ENCODE data around the gene UNC13B. TPM values are rescaled to one million over a fixed set of nuclear protein-coding genes. Genes with fewer than 3 reads are reported as not detected.

Gene UNC13B
- total RNA-seq, 1 donor from 2014 or later = 0.84 TPM

DNA sequence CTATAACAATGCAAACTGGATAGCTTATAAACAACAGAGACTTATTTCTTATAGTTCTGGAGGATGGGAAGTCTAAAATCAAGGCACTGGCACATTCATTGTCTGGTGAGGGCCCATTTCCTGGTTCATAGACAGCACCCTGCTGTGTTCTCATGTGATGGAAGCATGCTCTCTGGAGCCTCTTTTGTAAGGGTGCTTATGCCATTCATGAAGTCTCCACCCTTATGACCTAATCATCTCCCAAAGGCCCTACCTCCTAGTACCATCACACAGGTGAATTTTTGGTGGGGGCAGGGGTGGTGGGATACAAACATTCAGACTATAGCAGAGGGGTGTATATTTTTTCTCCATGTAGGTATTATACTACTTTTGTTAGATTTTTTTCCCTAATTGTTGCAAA is 92.4 kb downstream of the UNC13B start:
- no peaks in the 10 kb centered on the region for H3K4me1 Mint-ChIP-seq (ENCODE audit: low read depth)
- no peaks in the 10 kb centered on the region for H3K9me3 Mint-ChIP-seq
- H3K27ac Mint-ChIP-seq = no peak overlapping the region
- DNase-seq (ENCODE audit: low spot score) = no peak
- H3K4me3 Mint-ChIP-seq (ENCODE audit: low read depth) = no peak overlapping the region
- H3K36me3 Mint-ChIP-seq (ENCODE audit: low read depth) = no peaks in the 10 kb centered on the region
- no peaks in the 10 kb centered on the region for H3K27me3 Mint-ChIP-seq (ENCODE audit: low read depth)
- intact Hi-C loops (cut with micrococcal nuclease) = no loop called here

DNA sequence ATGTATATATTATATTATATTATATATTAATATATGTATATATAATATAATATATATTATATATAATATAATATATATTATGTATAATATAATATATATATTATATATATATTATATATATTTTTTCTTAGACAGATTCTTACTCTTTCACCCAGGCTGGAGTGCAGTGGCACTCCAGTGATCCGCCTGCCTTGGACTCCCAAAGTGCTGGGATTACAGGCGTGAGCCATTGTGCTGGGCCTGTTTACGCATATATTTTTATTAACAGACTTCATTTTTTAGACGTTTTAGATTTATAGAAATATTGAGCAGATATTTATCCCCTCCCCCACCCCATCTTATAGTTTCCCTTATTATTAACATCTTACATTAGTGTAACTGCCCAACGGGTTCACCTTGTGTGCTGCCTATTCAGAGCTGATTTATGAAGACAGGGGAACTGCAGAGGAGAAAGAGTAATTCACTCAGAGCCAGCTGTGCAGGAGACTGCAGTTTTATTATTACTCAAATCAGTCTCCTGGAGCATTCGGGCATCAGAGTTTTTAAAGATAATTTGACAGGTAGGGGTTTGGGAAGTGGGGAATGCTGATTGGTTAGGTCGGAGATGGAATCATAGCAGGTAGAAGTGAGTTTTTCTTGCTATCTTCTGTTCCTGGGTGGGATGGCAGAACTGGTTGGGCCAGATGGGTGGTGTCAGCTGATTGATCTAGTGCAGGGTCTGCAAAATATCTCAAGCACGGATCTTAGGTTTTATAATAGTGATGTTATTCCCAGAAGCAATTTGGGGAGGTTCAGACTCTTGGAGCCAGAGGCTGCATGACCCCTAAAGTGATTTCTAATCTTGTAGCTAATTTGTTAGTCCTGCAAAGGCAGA is 93.4 kb downstream of the UNC13B start:
- intact Hi-C loops (cut with micrococcal nuclease) = no loop called here
- H3K27ac Mint-ChIP-seq = no peak overlapping the region
- no peaks in the 10 kb centered on the region for H3K9me3 Mint-ChIP-seq
- H3K4me1 Mint-ChIP-seq (ENCODE audit: low read depth) = no peaks in the 10 kb centered on the region
- DNase-seq (ENCODE audit: low spot score) = no peak
- H3K27me3 Mint-ChIP-seq (ENCODE audit: low read depth) = no peaks in the 10 kb centered on the region
- no peaks in the 10 kb centered on the region for H3K36me3 Mint-ChIP-seq (ENCODE audit: low read depth)
- H3K4me3 Mint-ChIP-seq (ENCODE audit: low read depth) = no peak overlapping the region

DNA sequence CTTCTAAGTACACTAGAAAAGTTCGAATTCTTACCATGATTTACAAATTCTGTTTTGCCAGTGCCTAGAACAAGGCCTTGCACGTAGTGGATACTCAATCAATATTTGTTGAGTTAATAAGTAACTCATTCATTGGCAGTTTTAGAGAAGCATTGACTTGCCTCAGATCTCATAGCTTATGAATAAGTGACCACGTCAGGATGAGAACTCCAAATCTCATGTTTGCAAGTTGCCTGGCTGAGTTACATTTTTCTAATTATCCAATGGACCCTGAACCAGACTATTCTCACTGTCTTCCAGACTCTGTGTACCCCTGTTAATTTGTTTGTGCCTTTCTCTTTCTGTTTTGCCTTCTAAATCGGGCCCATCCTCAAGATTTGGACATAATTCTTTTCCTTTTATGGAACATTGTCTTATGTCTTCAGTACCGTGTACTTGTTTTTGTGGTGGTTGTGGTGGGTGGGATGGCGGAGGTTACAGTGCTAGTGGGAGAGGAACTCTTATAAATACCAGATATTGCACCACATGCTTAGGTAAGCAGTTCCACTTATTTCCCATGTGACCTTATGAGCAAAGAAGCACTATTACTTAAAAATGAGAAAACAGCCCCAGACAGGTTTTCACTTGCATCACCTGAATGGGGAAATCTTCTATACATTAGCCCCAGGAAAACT is 96.3 kb downstream of the UNC13B start:
- DNase-seq (ENCODE audit: low spot score) = no peak
- H3K9me3 Mint-ChIP-seq = no peaks in the 10 kb centered on the region

DNA sequence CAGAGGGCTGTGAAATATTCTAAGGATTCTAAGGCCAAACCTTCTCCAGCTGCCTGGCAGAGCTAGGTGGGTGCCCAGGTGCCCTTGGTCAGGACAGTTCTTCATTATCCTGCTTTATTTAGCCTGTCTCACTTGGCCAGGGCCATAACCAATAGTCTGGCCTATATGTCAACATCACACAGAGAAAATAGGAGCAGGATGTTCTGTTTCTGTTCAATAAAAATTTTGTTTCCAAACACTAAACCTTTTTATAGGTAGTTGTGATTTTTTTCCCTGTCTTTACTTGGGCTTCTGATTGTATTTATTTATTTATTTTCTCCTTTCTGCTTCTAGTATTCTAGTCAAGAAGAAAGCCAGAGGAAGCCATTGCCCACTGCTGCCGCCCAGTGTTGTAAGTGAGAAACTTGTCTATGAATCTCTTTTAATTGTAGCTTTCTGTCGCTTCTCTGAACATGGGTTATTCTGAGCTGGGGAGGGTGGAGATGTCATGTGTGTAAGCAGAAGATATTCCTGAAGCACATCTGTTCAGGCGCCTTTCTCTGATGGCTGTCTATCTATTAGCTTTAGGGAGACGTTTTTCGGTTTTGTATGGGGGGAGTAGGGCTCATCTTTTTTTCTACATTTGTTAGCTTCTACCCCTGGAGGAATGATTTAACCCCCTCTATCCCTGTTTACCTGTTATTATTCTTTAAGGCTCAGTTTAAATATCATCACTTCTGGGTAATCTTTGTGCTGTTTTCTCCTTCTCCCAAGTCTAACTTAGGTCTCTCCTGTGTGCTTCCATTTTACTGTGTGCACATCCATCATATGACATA is 97.1 kb downstream of the UNC13B start:
- DNase-seq (ENCODE audit: low spot score) = peak; percentile 16
- Mint-ChIP-seq H3K27ac (no peak overlapping the region), H3K36me3 (ENCODE audit: low read depth) (no peaks in the 10 kb centered on the region), H3K9me3 (no peaks in the 10 kb centered on the region), H3K4me1 (ENCODE audit: low read depth) (no peaks in the 10 kb centered on the region), H3K27me3 (ENCODE audit: low read depth) (peaks cover 6% of the 10 kb centered on the region), H3K4me3 (ENCODE audit: low read depth) (no peak overlapping the region)
- intact Hi-C loops (cut with micrococcal nuclease) = loop anchor here (1.0 kb wide), 1 partner anchor 143 kb away; no protein-coding TSS in a partner anchor

More for the DNA sequence above, 96.3 kb downstream of the UNC13B start:
- Mint-ChIP-seq H3K27me3 (ENCODE audit: low read depth) (peaks cover 6% of the 10 kb centered on the region), H3K4me3 (ENCODE audit: low read depth) (no peak overlapping the region), H3K4me1 (ENCODE audit: low read depth) (no peaks in the 10 kb centered on the region), H3K27ac (no peak overlapping the region), H3K36me3 (ENCODE audit: low read depth) (no peaks in the 10 kb centered on the region)
- intact Hi-C loops (cut with micrococcal nuclease) = no loop called here

DNA sequence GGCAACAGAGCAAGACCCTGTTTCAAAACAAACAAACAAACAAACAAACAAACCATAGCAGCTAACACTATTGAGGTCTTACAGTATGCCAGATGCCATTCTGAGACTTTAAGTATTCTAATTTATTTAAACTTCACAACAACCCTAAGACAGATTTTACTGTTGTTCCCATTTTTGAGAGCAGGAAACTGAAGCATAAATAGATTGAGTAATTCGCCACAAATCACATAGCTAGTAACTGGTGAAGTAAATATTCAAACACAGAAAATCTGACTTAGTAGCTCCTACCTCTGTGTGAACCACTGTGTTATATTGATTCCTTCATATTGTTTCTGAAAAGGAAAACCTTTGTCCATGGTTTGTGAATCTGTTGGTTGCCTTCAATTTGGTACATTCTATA is 98.4 kb downstream of the UNC13B start:
- no peak for DNase-seq (ENCODE audit: low spot score)
- Mint-ChIP-seq H3K36me3 (ENCODE audit: low read depth) (no peaks in the 10 kb centered on the region), H3K27ac (no peak overlapping the region), H3K4me1 (ENCODE audit: low read depth) (no peaks in the 10 kb centered on the region), H3K9me3 (no peaks in the 10 kb centered on the region), H3K4me3 (ENCODE audit: low read depth) (no peak overlapping the region), H3K27me3 (ENCODE audit: low read depth) (peaks cover 6% of the 10 kb centered on the region)
- intact Hi-C loops (cut with micrococcal nuclease) = no loop called here

DNA sequence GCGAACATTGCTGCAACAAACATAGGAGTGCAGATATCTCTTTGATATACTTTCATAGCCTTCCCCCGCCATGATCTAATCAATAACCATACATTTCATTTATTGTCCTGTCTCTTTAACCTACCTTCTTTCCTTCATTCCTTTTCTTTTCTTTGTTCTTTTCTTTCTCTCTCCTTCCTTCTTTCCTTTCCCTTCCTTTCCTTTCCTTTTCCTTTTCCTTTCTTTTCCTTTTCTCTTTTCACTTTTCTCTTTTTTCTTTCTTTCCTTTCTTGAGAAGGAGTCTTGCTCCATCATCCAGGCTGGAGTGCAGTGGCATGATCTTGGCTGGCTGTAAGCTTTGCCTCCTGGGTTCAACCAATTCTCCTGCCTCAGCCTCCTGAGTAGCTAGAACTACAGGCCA is 100.3 kb downstream of the UNC13B start:
- no peak overlapping the region for H3K4me3 Mint-ChIP-seq (ENCODE audit: low read depth)
- intact Hi-C loops (cut with micrococcal nuclease) = no loop called here
- DNase-seq (ENCODE audit: low spot score) = no peak
- H3K27ac Mint-ChIP-seq = no peak overlapping the region
- no peaks in the 10 kb centered on the region for H3K36me3 Mint-ChIP-seq (ENCODE audit: low read depth)
- H3K4me1 Mint-ChIP-seq (ENCODE audit: low read depth) = no peaks in the 10 kb centered on the region
- H3K27me3 Mint-ChIP-seq (ENCODE audit: low read depth) = peaks cover 6% of the 10 kb centered on the region
- H3K9me3 Mint-ChIP-seq = no peaks in the 10 kb centered on the region

DNA sequence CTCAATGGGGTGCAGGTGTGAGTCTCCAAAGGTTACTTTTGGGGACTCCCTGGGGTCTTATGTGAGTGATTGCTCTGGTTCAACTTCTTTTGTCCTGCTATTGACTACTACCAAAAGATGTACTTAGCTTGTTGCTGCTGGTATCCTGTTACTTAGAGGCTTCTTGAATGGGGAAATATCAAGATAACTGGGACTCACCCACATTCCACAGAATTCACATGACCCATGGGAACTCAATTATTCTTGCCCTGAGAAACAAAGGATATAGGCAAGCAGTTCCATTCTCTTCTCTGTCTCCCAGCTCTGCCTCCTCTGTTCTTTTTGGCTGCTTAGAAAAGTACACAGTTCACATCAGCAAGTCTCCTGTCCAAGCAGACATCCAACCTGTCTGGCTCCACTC is 105.9 kb downstream of the UNC13B start:
- Mint-ChIP-seq H3K27ac (no peak overlapping the region), H3K4me3 (ENCODE audit: low read depth) (no peak overlapping the region), H3K27me3 (ENCODE audit: low read depth) (peaks cover 2% of the 10 kb centered on the region), H3K36me3 (ENCODE audit: low read depth) (no peaks in the 10 kb centered on the region), H3K4me1 (ENCODE audit: low read depth) (no peaks in the 10 kb centered on the region), H3K9me3 (no peaks in the 10 kb centered on the region)
- intact Hi-C loops (cut with micrococcal nuclease) = no loop called here
- DNase-seq (ENCODE audit: low spot score) = no peak

DNA sequence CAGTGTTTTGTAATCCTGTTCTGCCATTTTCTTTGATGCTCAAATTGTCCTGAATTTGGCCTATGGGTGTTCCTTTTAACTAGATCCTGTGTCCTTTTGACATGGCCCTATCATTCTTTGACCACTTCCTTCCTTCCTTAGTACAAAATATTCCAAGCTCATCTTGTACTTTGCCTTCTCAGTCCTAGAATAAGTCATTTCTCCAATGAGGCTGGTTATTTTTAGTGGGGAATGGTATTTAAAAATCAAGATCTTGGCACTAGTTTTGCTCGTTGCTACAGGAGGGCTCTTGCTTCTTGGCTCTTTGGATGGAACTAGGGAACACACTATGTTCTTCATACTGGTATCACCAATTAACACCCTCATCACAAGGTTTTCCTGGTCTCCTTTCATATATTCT is 108.1 kb downstream of the UNC13B start:
- intact Hi-C loops (cut with micrococcal nuclease) = loop anchor here (10.0 kb wide), 1 partner anchor 215 kb away; no protein-coding TSS in a partner anchor
- peaks cover 2% of the 10 kb centered on the region for H3K27me3 Mint-ChIP-seq (ENCODE audit: low read depth)
- H3K36me3 Mint-ChIP-seq (ENCODE audit: low read depth) = no peaks in the 10 kb centered on the region
- no peak overlapping the region for H3K27ac Mint-ChIP-seq
- no peak overlapping the region for H3K4me3 Mint-ChIP-seq (ENCODE audit: low read depth)
- peaks cover 3% of the 10 kb centered on the region for H3K4me1 Mint-ChIP-seq (ENCODE audit: low read depth)
- no peak for DNase-seq (ENCODE audit: low spot score)
- H3K9me3 Mint-ChIP-seq = no peaks in the 10 kb centered on the region

DNA sequence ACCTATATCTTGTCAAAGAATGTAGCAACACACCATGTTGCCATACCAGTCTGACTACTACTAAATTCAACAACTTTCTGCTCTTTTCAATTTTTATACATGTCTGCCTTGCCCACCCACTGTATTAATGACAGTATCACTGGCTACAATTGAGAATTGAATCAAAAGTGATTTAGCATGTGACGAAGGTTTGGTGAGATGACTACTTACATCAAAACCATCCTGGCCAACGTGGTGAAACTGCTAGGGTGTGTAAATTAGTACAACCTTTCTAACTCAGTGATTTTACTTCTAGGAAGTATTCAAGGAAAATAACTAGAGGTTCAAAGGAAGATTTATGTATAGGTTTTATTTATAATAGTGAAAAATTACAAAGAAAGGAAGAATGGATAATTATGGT is 109.8 kb downstream of the UNC13B start:
- Mint-ChIP-seq H3K36me3 (ENCODE audit: low read depth) (no peaks in the 10 kb centered on the region), H3K27me3 (ENCODE audit: low read depth) (peaks cover 2% of the 10 kb centered on the region), H3K4me3 (ENCODE audit: low read depth) (no peak overlapping the region), H3K9me3 (no peaks in the 10 kb centered on the region), H3K4me1 (ENCODE audit: low read depth) (peaks cover 9% of the 10 kb centered on the region), H3K27ac (no peak overlapping the region)
- intact Hi-C loops (cut with micrococcal nuclease) = loop anchor here (10.0 kb wide), 1 partner anchor 213 kb away; no protein-coding TSS in a partner anchor
- no peak for DNase-seq (ENCODE audit: low spot score)

DNA sequence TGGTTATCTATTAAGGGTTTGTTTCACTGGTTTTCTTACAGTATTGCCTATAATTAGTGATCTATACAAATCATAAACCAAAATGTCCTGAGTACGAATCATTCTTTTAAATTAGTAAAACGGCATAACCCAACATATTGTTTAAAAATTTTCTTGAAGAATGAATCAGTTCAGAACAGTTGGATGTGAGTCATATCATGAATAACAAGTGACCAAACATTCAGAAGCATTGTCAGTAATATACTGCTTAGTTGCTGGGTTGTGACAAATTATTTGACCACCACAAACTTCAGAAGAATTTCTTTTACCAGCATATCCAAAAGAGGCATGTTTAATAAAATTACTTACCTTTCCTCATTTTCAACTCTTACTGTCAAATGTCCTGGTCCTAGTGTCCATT is 111.2 kb downstream of the UNC13B start:
- Mint-ChIP-seq H3K4me3 (ENCODE audit: low read depth) (no peak overlapping the region), H3K9me3 (no peaks in the 10 kb centered on the region), H3K36me3 (ENCODE audit: low read depth) (no peaks in the 10 kb centered on the region), H3K27ac (no peak overlapping the region), H3K4me1 (ENCODE audit: low read depth) (peaks cover 15% of the 10 kb centered on the region), H3K27me3 (ENCODE audit: low read depth) (peaks cover 5% of the 10 kb centered on the region)
- intact Hi-C loops (cut with micrococcal nuclease) = loop anchor here (10.0 kb wide), 1 partner anchor 212 kb away; no protein-coding TSS in a partner anchor
- DNase-seq (ENCODE audit: low spot score) = no peak

DNA sequence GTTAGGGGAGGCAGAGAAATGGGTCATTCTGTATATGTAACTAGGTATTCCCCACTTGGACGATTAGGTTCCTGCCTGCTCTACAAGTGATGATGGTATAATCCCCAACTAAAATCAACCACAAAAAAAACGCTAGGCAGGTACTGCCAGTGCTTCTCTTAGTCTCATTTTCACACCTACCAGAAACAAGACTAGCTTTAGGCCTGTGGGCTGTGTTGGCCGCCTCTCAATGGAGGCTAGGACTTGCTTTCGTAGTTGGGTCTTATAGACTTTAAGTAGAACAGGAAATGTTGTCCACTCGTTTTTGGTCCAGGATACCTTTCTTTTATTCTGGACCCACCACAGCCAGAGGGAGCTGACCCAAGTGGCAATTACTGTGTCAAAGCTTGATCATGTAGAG is 111.8 kb downstream of the UNC13B start:
- DNase-seq (ENCODE audit: low spot score) = no peak
- Mint-ChIP-seq H3K36me3 (ENCODE audit: low read depth) (no peaks in the 10 kb centered on the region), H3K27ac (no peak overlapping the region), H3K27me3 (ENCODE audit: low read depth) (peaks cover 5% of the 10 kb centered on the region), H3K9me3 (no peaks in the 10 kb centered on the region), H3K4me1 (ENCODE audit: low read depth) (peaks cover 15% of the 10 kb centered on the region), H3K4me3 (ENCODE audit: low read depth) (no peak overlapping the region)
- intact Hi-C loops (cut with micrococcal nuclease) = loop anchor here (10.0 kb wide), 1 partner anchor 211 kb away; no protein-coding TSS in a partner anchor

DNA sequence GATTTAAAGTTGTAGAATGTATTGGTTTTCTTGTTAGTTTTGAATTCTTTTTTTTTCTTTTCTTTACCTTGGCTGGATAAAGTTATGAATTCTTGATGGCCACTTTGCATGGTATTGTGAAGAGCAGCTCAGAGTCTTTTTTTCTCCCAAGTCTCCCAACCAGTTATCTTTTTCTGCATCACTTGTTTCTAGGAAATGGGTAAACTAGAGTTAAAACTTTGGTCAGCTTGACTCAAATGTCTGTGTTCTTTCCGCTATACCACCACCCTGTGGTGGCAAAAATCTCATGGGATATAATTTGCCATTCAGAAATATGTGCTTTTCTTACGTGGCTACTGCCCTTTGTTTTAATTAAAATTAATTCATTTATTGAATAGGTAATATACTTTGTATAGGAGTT is 113.2 kb downstream of the UNC13B start:
- no peak for DNase-seq (ENCODE audit: low spot score)
- Mint-ChIP-seq H3K4me1 (ENCODE audit: low read depth) (peaks cover 15% of the 10 kb centered on the region), H3K4me3 (ENCODE audit: low read depth) (no peak overlapping the region), H3K27me3 (ENCODE audit: low read depth) (peaks cover 10% of the 10 kb centered on the region), H3K27ac (no peak overlapping the region), H3K9me3 (no peaks in the 10 kb centered on the region), H3K36me3 (ENCODE audit: low read depth) (no peaks in the 10 kb centered on the region)
- intact Hi-C loops (cut with micrococcal nuclease) = loop anchor here (10.0 kb wide), 1 partner anchor 210 kb away; no protein-coding TSS in a partner anchor

Data from activated T-helper 2 cell treated with anti-CD3 and anti-CD28 coated beads, Interferon-gamma antibody, Interleukin-2, Interleukin-4, amounts not matched to agents 10 μg/mL and 5 μg/mL and 100 μg/mL, durations not matched to agents 14 hours and 24 hours and 36 hours (primary cell).